Progenitor cell of endocrine pancreas (in vitro differentiated cells): Measurements from ENCODE around the gene MAPK11. TPM values are rescaled to one million over a fixed set of nuclear protein-coding genes. Genes with fewer than 3 reads are reported as not detected.

Source experiments
- DNase-seq: peaks from one replicate; pipeline ENCODE4 v3.0.0; 2021; ENCODE audit warnings: low spot score; ENCODE audit not compliant: unreplicated experiment
- H3K27ac Mint-ChIP-seq: 2 replicates; pipeline ENCODE4 v1.8.0; 2021; ENCODE audit warnings: mild to moderate bottlenecking, moderate library complexity, mixed read lengths
- H3K27me3 Mint-ChIP-seq: 2 replicates; pipeline ENCODE4 v1.8.0; 2021; ENCODE audit warnings: mixed read lengths
- H3K36me3 Mint-ChIP-seq: 2 replicates; pipeline ENCODE4 v1.8.0; 2022; ENCODE audit warnings: mixed read lengths; ENCODE audit not compliant: insufficient read depth
- H3K4me1 Mint-ChIP-seq: 2 replicates; pipeline ENCODE4 v1.8.0; 2021; ENCODE audit warnings: low read depth, mixed read lengths
- H3K4me3 Mint-ChIP-seq: 2 replicates; pipeline ENCODE4 v1.8.0; 2021; ENCODE audit warnings: low read depth, mild to moderate bottlenecking, moderate library complexity, mixed read lengths
- H3K9me3 Mint-ChIP-seq: 2 replicates; pipeline ENCODE4 v1.8.0; 2021; ENCODE audit warnings: low read depth, mixed read lengths
- CTCF ChIP-seq: fragments of 200-600 bp; sonication (generic); IDR thresholded peaks from one replicate; pipeline ENCODE4 v1.5.0; 2021; ENCODE audit warnings: antibody characterized with exemption, mild to moderate bottlenecking; ENCODE audit not compliant: unreplicated experiment
- total RNA-seq: library from RNA; stranded (reverse); gene quantifications from 2 replicates; pipeline ENCODE4 v1.2.1, GENCODE V29; 2021

MAPK11 gene
- total RNA-seq, 1 donor from 2014 or later: 2.3 TPM

- Mint-ChIP-seq H3K4me3 (no peak overlapping the region), H3K4me1 (no peaks in the 10 kb centered on the region), H3K27ac (no peak overlapping the region), H3K36me3 (peaks cover 4% of the 10 kb centered on the region), H3K27me3 (peaks cover 3% of the 10 kb centered on the region), H3K9me3 (no peaks in the 10 kb centered on the region)
- no peak for TF ChIP-seq CTCF
- DNase-seq: no peak
These were observed 47.5 kb upstream of the MAPK11 start for GRCh38 chr22:50317674-50318073.

GRCh38 chr22:50317178-50317577 lies 47.0 kb upstream of the MAPK11 start:
- DNase-seq: no peak
- no peaks in the 10 kb centered on the region for H3K4me1 Mint-ChIP-seq
- H3K9me3 Mint-ChIP-seq: no peaks in the 10 kb centered on the region
- H3K36me3 Mint-ChIP-seq: peaks cover 4% of the 10 kb centered on the region
- no peak overlapping the region for H3K27ac Mint-ChIP-seq
- H3K4me3 Mint-ChIP-seq: no peak overlapping the region
- TF ChIP-seq CTCF: no peak
- H3K27me3 Mint-ChIP-seq: peaks cover 3% of the 10 kb centered on the region

DNA sequence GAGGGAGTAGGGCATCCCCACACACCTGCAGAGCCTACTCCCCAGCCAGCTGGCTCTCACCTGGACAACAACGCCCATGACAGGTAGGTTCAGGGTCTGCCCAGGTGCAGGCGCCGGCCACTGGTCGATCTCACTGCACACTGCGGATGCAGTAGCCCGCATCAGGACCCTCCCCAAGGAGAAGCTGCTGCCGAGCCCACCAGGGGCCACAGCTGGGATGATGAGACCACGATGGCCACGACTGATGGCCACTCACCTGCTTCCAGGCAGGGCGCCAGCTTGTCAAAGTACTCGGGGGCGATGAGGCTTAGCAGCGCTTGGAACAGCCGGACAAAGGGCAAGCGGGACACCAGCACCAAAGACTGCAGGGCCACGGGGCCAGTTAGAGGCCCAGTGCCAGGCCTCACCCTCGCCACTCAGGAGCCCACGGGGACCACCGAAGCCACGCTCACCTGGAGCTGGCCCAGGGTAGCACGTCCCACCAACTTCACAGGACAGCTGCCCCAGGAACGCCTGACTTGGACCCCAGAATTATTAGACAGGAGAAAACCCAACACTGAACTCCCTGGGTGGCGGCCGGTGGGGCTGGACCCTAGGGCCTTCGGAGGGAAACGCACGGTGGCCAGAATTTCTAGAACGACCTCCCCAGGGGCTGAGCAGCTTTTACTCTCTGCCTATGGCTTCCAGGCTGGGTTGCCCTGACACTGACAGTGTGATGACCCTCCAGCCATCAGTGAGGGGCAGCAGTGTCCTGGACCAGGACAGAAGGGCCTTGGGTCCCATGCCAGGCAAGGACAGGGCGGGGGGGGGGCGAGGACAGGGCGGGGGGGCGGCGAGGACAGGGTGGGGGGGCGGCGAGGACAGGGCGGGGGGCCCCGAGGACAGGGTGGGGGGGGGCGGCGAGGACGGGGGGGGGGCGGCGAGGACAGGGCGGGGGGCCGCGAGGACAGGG lies 46.2 kb upstream of the MAPK11 start:
- H3K9me3 Mint-ChIP-seq: no peaks in the 10 kb centered on the region
- H3K27ac Mint-ChIP-seq: no peak overlapping the region
- no peak for DNase-seq
- H3K27me3 Mint-ChIP-seq: peaks cover 3% of the 10 kb centered on the region
- H3K4me3 Mint-ChIP-seq: no peak overlapping the region
- peaks cover 6% of the 10 kb centered on the region for H3K36me3 Mint-ChIP-seq
- no peak for TF ChIP-seq CTCF
- no peaks in the 10 kb centered on the region for H3K4me1 Mint-ChIP-seq

DNA sequence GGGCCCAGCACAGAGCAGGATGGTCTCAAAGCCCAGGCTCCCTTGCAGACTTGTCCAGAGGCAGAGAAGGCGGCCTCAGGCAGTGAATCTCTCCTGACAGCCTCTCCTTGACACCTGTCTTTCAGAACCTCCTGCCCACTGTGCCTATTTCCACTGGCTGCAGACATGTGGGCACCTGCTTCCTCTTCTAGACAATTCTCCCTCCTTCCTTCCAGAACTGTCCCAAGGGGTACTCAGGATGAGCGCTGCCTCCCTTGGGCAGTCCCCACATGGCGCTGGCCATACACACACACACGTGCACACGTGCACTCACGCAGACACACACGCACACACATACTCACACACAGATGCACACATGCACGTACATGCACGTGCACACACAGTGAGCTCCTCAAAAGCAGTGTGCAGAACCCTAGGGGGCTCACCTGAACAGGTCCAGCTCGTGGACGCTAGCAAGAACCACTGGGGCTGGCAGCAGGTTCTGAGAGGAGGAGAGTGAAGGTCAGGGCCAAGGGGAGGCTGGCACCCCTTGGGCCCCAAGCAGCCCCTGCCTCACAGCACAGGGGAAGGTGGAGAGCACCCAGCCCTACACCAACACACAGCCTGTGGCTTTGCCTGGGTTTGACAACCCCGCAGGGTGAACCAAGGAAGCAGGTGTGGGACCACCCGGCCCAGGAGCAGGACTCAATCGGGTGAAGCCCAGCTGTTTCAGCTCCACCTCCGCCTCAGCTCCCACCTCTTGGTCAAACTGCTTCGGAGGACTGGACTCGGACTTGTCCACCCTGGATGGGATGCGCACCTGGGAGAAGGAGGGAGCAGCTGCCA lies 45.3 kb upstream of the MAPK11 start:
- TF ChIP-seq CTCF: no peak
- Mint-ChIP-seq H3K4me1 (no peaks in the 10 kb centered on the region), H3K27me3 (peaks cover 3% of the 10 kb centered on the region), H3K27ac (no peak overlapping the region), H3K9me3 (no peaks in the 10 kb centered on the region), H3K4me3 (no peak overlapping the region), H3K36me3 (peaks cover 6% of the 10 kb centered on the region)
- no peak for DNase-seq
